Osteoblast (primary cell): ENCODE measurements around the gene KLHL7. TPM values are rescaled to one million over a fixed set of nuclear protein-coding genes. Genes with fewer than 3 reads are reported as not detected.

Experiments used
- DNase-seq: peaks from one replicate; pipeline ENCODE4 v3.0.0; 2011; ENCODE audit warnings: low spot score, mixed read lengths; ENCODE audit not compliant: insufficient read length; ENCODE audit errors: missing footprints
- H2AFZ ChIP-seq: 2 replicates; pipeline ENCODE4 v1.6.0; 2011; ENCODE audit warnings: mild to moderate bottlenecking, low read length
- H3K27ac ChIP-seq: 2 replicates; pipeline ENCODE4 v1.5.1; 2011; ENCODE audit warnings: mild to moderate bottlenecking, low read depth, low read length, moderate library complexity
- H3K27me3 ChIP-seq: 2 replicates; pipeline ENCODE4 v1.6.0; 2012; ENCODE audit warnings: mild to moderate bottlenecking, control low read depth, inconsistent platforms, low read length, moderate library complexity; ENCODE audit not compliant: insufficient read depth
- H3K36me3 ChIP-seq: 2 replicates; pipeline ENCODE4 v1.5.1; 2011; ENCODE audit warnings: mild to moderate bottlenecking, low read length, control low read depth, moderate library complexity; ENCODE audit not compliant: insufficient read depth
- H3K4me1 ChIP-seq: 2 replicates; pipeline ENCODE4 v1.5.1; 2011; ENCODE audit warnings: mild to moderate bottlenecking, low read length, control low read depth, moderate library complexity; ENCODE audit not compliant: insufficient read depth
- H3K4me2 ChIP-seq: 2 replicates; pipeline ENCODE4 v1.6.0; 2011; ENCODE audit warnings: mild to moderate bottlenecking, low read length; ENCODE audit not compliant: insufficient read depth
- H3K4me3 ChIP-seq: fragments of 200-600 bp; sonication (generic); 3 replicates; pipeline ENCODE4 v1.5.1; 2012; ENCODE audit warnings: mild to moderate bottlenecking, low read length, inconsistent platforms; ENCODE audit not compliant: insufficient read depth
- H3K79me2 ChIP-seq: 2 replicates; pipeline ENCODE4 v1.6.0; 2012; ENCODE audit warnings: mild to moderate bottlenecking, low read length, control low read depth, inconsistent platforms; ENCODE audit not compliant: insufficient read depth
- H3K9me3 ChIP-seq: 2 replicates; pipeline ENCODE4 v1.5.1; 2011; ENCODE audit warnings: low read depth, low read length, control low read depth
- H4K20me1 ChIP-seq: 2 replicates; pipeline ENCODE4 v1.6.0; 2012; ENCODE audit warnings: mild to moderate bottlenecking, low read length, control low read depth; ENCODE audit not compliant: insufficient read depth
- total RNA-seq: library from RNA; depleted of rRNA; stranded (reverse); fragments of >200 nt; gene quantifications from 2 replicates; pipeline ENCODE4 v1.2.3, GENCODE V29; 2012
- TF ChIP-seq, protein P1 (sequence below): IDR thresholded peaks from 2 replicates; pipeline ENCODE4 v1.5.1; 2011; ENCODE audit warnings: mild to moderate bottlenecking, low read depth, low read length, moderate library complexity; ENCODE audit errors: extremely low read depth

The KLHL7 gene
- total RNA-seq, 1 donor = 44.2 TPM

DNA sequence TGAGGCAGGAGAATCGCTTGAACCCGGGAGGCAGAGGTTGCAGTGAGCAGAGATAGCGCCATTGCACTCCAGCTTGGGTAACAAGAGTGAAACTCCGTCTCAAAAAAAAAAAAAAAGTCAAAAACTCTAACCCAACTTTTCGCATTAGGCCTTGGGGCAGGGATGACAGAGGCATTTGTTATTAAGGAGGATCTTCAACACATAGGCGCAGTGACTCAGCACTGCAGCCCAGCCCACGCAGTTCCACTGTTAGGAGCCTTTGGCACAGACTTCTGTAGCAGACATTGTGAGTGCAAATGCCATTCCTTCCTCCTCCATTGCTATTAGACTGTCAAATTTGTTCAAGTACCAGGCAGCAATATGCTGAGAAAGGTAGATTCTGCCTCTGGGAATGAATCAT, 43.1 kb upstream of the KLHL7 start:
- TF ChIP-seq, protein P1, sequence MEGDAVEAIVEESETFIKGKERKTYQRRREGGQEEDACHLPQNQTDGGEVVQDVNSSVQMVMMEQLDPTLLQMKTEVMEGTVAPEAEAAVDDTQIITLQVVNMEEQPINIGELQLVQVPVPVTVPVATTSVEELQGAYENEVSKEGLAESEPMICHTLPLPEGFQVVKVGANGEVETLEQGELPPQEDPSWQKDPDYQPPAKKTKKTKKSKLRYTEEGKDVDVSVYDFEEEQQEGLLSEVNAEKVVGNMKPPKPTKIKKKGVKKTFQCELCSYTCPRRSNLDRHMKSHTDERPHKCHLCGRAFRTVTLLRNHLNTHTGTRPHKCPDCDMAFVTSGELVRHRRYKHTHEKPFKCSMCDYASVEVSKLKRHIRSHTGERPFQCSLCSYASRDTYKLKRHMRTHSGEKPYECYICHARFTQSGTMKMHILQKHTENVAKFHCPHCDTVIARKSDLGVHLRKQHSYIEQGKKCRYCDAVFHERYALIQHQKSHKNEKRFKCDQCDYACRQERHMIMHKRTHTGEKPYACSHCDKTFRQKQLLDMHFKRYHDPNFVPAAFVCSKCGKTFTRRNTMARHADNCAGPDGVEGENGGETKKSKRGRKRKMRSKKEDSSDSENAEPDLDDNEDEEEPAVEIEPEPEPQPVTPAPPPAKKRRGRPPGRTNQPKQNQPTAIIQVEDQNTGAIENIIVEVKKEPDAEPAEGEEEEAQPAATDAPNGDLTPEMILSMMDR = no peak
- Histone ChIP-seq H4K20me1 (no peaks in the 10 kb centered on the region), H3K4me2 (peak overlapping the region; percentile 29), H3K4me1 (peaks cover 31% of the 10 kb centered on the region), H3K9me3 (no peaks in the 10 kb centered on the region), H3K36me3 (no peaks in the 10 kb centered on the region), H3K4me3 (no peak overlapping the region), H3K27ac (peak overlapping the region; percentile 42), H3K79me2 (no peaks in the 10 kb centered on the region), H2AFZ (peak overlapping the region; percentile 61), H3K27me3 (no peaks in the 10 kb centered on the region)
- DNase-seq = peak; percentile 65

DNA sequence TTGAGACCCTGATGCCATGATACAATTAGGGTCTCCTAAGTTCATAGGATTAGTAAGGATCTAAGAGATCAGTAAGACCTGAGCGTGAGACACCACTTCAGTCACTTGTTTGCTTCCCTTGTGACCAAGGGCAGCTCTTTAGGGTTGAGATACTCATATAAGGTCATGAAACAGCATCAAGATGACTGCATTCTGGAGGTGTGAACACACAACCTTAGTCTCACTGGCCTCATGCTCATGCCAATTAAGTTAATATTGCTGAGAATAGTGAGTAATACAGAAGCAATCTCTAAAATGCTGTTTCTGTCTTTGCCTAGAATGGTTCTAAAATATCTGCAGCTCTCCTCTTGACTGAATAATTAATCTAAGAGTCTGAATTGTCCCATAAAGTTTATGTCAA, 39.6 kb upstream of the KLHL7 start:
- H3K9me3 ChIP-seq = no peaks in the 10 kb centered on the region
- peaks cover 28% of the 10 kb centered on the region for H3K4me1 ChIP-seq
- H3K27me3 ChIP-seq = no peaks in the 10 kb centered on the region
- TF ChIP-seq, protein P1 = no peak
- H3K4me2 ChIP-seq = no peak overlapping the region
- no peak for DNase-seq
- no peak overlapping the region for H2AFZ ChIP-seq
- no peaks in the 10 kb centered on the region for H4K20me1 ChIP-seq
- no peak overlapping the region for H3K27ac ChIP-seq
- H3K4me3 ChIP-seq = no peak overlapping the region
- no peaks in the 10 kb centered on the region for H3K36me3 ChIP-seq
- no peaks in the 10 kb centered on the region for H3K79me2 ChIP-seq

DNA sequence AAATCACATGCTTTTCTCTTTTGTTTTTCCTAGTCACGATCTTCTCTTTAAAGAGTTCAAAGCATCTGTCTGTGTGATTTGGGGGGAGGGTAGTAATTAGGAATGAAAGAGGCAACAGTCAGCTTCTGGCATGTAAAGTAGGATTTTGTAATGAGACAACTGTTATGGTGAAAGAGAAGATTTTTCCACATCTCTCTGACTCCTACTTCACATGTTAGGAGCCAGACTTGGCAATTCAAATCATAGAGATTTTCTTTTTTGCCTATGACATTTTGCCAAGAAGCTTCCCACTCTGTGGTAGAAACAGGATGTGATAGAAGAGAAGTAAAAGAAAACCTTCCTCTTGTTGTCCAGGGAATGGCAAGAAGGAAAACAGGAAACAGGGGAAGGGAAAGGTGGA, 38.3 kb upstream of the KLHL7 start:
- H3K36me3 ChIP-seq = no peaks in the 10 kb centered on the region
- no peaks in the 10 kb centered on the region for H3K79me2 ChIP-seq
- H3K27ac ChIP-seq = peak overlapping the region; percentile 75
- no peaks in the 10 kb centered on the region for H4K20me1 ChIP-seq
- peak overlapping the region; percentile 75 for H2AFZ ChIP-seq
- H3K4me1 ChIP-seq = peaks cover 28% of the 10 kb centered on the region
- peak overlapping the region; percentile 41 for H3K4me2 ChIP-seq
- DNase-seq = no peak
- H3K9me3 ChIP-seq = no peaks in the 10 kb centered on the region
- H3K4me3 ChIP-seq = peak overlapping the region; percentile 18
- no peaks in the 10 kb centered on the region for H3K27me3 ChIP-seq
- TF ChIP-seq, protein P1 = no peak

DNA sequence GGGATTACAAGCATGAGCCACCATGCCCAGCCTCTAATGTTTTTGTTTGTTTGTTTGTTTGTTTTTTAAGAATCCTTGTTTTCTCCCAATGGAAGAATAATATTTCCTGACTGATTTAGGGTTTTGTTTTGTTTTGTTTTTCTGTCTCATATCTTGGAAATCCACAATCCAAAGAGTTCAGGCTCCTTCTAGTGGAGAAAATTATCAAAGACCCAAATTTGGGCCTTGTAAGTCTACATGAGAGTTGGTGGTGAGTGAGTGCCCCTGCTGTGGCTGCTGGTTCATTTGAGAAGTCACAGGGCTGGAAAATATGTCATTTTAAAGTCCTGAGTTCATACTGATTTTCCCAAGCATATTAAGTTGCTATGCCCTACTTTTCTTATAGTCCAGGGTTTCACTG, 33.5 kb upstream of the KLHL7 start:
- Histone ChIP-seq H2AFZ (peak overlapping the region; percentile 60), H3K27me3 (no peaks in the 10 kb centered on the region), H4K20me1 (no peaks in the 10 kb centered on the region), H3K36me3 (no peaks in the 10 kb centered on the region), H3K4me2 (peak overlapping the region; percentile 57), H3K4me3 (no peak overlapping the region), H3K4me1 (peaks cover 11% of the 10 kb centered on the region), H3K79me2 (no peaks in the 10 kb centered on the region), H3K27ac (no peak overlapping the region), H3K9me3 (no peaks in the 10 kb centered on the region)
- TF ChIP-seq, protein P1 = peak; percentile 60
- DNase-seq = no peak
